Epithelial cell of proximal tubule (primary cell): ENCODE measurements around the gene IMPG2. TPM values are rescaled to one million over a fixed set of nuclear protein-coding genes. Genes with fewer than 3 reads are reported as not detected.

Source experiments
- DNase-seq: peaks from one replicate; pipeline ENCODE4 v3.0.0-alpha.2; 2011; ENCODE audit warnings: low read depth
- H3K4me3 ChIP-seq: 2 replicates; pipeline ENCODE4 v1.5.1; 2011; ENCODE audit warnings: low read depth, mild to moderate bottlenecking, low read length
- total RNA-seq: library from RNA; depleted of rRNA; stranded (reverse); fragments of >200 nt; gene quantifications from 2 replicates; pipeline ENCODE4 v1.2.3, GENCODE V29; 2015
- TF ChIP-seq, protein P1 (sequence below): conservative IDR thresholded peaks from 2 replicates; pipeline ENCODE4 v1.5.1; 2012; ENCODE audit warnings: low read depth, mild to moderate bottlenecking, low read length

The IMPG2 gene
- total RNA-seq, 1 donor from 2014 or later: under 0.01 TPM

DNA sequence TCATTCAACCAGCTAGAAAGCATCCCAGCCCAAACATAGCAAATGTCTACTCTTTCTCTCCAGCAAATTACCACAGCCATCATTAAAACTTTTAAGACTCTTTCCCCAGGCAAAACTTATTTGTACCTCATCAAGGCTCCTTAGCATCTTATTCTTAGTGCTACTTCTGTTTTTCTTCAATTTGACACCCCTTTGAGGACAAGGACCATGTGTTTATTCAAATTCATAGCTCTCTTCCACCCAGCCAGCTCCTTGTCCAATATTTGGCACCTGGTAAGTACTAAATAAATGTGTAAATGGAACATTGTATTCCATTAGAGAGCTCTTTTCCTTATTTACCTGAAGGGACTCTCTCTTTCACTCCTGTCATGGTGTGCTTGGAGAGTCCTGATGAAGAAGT, 89.8 kb downstream of the IMPG2 start:
- no peak for DNase-seq
- no peak overlapping the region for H3K4me3 ChIP-seq
- TF ChIP-seq, protein P1, sequence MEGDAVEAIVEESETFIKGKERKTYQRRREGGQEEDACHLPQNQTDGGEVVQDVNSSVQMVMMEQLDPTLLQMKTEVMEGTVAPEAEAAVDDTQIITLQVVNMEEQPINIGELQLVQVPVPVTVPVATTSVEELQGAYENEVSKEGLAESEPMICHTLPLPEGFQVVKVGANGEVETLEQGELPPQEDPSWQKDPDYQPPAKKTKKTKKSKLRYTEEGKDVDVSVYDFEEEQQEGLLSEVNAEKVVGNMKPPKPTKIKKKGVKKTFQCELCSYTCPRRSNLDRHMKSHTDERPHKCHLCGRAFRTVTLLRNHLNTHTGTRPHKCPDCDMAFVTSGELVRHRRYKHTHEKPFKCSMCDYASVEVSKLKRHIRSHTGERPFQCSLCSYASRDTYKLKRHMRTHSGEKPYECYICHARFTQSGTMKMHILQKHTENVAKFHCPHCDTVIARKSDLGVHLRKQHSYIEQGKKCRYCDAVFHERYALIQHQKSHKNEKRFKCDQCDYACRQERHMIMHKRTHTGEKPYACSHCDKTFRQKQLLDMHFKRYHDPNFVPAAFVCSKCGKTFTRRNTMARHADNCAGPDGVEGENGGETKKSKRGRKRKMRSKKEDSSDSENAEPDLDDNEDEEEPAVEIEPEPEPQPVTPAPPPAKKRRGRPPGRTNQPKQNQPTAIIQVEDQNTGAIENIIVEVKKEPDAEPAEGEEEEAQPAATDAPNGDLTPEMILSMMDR: no peak

DNA sequence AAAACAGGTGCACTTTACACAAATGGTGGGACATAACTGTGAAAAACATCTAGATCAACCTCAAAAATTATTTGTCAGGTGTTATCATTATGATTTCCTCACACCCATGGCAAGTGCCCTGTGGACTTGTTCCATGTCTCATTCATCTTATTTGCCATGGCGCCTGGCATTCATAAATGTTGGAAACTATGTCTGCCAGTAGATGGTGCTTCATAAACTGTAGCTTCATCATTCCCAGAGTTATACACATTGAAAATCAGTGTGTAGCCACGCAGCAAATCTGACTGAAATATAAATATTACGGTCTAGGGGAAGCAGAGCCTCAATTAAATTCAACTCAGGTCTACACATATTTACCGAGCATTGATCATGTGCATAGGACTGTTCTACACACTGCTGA, 90.7 kb downstream of the IMPG2 start:
- no peak for DNase-seq
- TF ChIP-seq, protein P1: no peak
- no peak overlapping the region for H3K4me3 ChIP-seq

DNA sequence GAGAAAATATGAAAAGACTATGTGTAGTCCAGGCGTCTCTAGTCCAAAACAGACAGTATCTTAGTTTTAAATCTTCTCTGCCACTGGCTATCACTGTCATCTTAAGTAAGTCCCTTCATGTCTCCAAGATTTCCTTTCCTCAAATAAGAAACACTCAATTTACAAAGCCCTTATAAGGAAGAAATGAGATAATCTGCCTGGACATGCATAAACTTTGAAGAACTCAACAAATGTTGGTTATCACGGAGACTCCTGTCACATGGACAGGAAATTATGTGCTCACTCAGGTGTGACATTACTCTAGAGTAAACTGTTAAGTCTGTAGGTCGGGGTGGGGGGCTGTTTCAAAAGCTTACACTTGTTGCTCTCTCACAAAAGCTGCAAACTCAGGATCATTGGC, 91.9 kb downstream of the IMPG2 start:
- no peak overlapping the region for H3K4me3 ChIP-seq
- no peak for DNase-seq
- TF ChIP-seq, protein P1: no peak

DNA sequence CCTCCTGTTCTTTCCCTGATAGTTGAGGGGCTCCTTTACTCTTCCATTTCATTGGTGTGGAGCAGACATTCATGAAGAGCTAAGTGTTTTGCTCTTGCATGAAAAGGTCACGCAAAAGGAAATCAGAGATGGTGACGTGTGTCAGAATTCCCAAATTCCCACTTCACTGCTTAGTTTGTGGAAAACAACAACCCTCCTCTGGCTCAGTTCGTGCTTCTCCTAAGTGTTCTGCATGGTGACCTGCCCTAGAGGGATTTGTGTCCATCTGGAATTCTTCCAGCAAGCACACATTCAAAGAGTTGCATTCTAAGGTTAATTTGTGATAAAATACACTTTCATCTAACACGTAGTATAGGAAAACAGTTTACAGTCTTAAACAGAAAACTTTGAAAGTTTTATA, 95.6 kb downstream of the IMPG2 start:
- TF ChIP-seq, protein P1: no peak
- peak; percentile 20 for DNase-seq
- H3K4me3 ChIP-seq: no peak overlapping the region

DNA sequence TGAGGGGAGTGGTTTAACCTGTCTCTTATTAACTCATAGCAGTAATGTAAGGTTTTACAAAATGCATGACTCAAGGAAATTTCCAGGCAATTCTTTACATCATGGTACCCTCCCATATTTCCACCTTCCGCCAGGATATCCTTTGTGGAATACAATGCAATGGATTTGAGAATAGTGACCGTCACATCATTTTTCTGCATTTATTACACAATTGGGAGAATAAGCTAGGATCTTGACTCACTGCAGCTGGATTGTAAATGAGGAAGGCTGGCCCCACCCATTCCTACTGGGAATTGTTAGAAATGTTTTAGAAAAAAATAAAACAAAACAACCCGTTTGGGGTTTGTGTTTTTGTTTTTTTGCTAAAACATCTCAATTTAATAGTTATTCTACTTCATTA, 97.4 kb downstream of the IMPG2 start:
- DNase-seq: no peak
- TF ChIP-seq, protein P1: no peak
- H3K4me3 ChIP-seq: no peak overlapping the region

DNA sequence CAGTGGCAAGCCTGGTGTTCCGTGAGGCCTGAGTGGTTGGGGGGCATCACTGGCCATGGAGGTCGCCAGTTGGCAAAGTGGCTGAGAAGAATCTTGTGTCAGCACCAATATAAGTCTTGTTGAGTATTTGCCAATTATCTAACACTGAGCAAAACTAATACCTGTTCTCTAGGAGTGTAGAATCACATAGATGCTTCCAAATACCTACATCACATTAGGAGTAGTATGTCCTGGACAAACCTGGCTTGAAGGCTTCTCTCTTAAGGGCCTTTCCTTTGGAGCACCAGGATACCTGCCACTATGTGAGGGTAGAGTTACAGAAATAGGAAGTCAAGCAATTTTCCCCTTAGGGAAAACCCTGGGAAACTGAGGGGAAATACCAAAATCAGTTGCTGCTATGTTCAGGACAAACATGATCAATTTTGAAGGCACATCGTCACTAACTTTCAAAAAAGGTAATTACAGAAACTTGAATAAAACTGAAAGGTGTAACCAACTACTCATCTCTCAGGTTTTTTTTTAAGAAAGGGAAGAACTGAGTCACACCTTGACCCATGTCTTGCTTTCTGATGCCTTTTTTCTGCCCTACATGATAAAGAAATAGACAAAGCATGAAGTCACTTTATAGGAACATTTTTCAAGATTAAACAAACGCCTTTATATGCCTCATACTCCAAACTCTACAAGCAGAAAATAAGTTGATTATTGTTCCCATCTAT, 100.4 kb downstream of the IMPG2 start:
- TF ChIP-seq, protein P1: no peak
- no peak overlapping the region for H3K4me3 ChIP-seq
- DNase-seq: no peak
